ENCODE data around the gene ARHGEF11. TPM values are rescaled to one million over a fixed set of nuclear protein-coding genes. Genes with fewer than 3 reads are reported as not detected.

Gene ARHGEF11
- total and polyA plus RNA-seq, 2 of the 4 experiments (the other 2 are of a cell fraction): 16.8 to 17.2 TPM

GRCh38 chr1:157025856-157026255 is 19.7 kb downstream of the ARHGEF11 start:
- no peaks in the 10 kb centered on the region for H3K4me1 ChIP-seq (ENCODE audit: control insufficient read depth, insufficient read depth, low read length)
- H4K5ac ChIP-seq (ENCODE audit: low read depth, low read length): no peak overlapping the region
- H4K8ac ChIP-seq (ENCODE audit: low read depth in 2 of 2, low read length in 2 of 2): no peak overlapping the region
- no peak overlapping the region for H2BK120ac ChIP-seq (ENCODE audit: low read depth, low read length)
- H3K9me3 ChIP-seq (ENCODE audit: control insufficient read depth, insufficient read depth, low read length): no peaks in the 10 kb centered on the region; the same call in 1 of the 2 replicates
- BruUV-seq (replicated peaks): no TSS peak
- peaks cover 38% of the 10 kb centered on the region for H4K20me1 ChIP-seq (ENCODE audit: insufficient read depth, low read length)
- no peak overlapping the region for H3K4ac ChIP-seq (ENCODE audit: low read depth, low read length)
- H3K18ac ChIP-seq (ENCODE audit: low read depth, low read length): no peak overlapping the region
- H3K23ac ChIP-seq (ENCODE audit: low read depth, low read length): no peak overlapping the region
- H3K14ac ChIP-seq (replicated peaks; ENCODE audit: low read depth, low read length): no peak overlapping the region
- peaks cover 2% of the 10 kb centered on the region; the same call in 1 of the 2 replicates for H3K9me1 ChIP-seq (ENCODE audit: insufficient read depth, low read length)
- no peak overlapping the region for H3K9ac ChIP-seq (ENCODE audit: low read depth, low read length)
- WGBS, 2 experiments (ENCODE audit: extremely low coverage in 2 of 2, insufficient read length in 1 of 2): 94% methylated on average over 2 of the region's 2 CpGs; no CpG with 5 or more reads in 1 of the 2 experiments
- TF ChIP-seq CEBPB (IDR thresholded peaks at IDR 0.05; ENCODE audit: low read depth, low read length) (no peak), NFE2L2 (IDR thresholded peaks at IDR 0.05; ENCODE audit: low read depth, low read length) (no peak), MAFK (IDR thresholded peaks at IDR 0.05; ENCODE audit: low read depth, low read length) (no peak), FOS (IDR thresholded peaks at IDR 0.05; ENCODE audit: low read depth, low read length) (no peak), MXI1 (IDR thresholded peaks at IDR 0.05; ENCODE audit: borderline replicate concordance, low read depth, low read length) (no peak), RCOR1 (IDR thresholded peaks at IDR 0.05; ENCODE audit: insufficient replicate concordance, low read length) (no peak), SMC3 (IDR thresholded peaks at IDR 0.05; ENCODE audit: low read depth, low read length) (no peak), POLR2A (IDR thresholded peaks at IDR 0.05; ENCODE audit: low read depth, low read length) (no peak), RAD21 (IDR thresholded peaks at IDR 0.05; ENCODE audit: low read length) (no peak), CHD1 (IDR thresholded peaks at IDR 0.05; ENCODE audit: low read depth, low read length) (no peak)
- TF ChIP-seq, protein P1, sequence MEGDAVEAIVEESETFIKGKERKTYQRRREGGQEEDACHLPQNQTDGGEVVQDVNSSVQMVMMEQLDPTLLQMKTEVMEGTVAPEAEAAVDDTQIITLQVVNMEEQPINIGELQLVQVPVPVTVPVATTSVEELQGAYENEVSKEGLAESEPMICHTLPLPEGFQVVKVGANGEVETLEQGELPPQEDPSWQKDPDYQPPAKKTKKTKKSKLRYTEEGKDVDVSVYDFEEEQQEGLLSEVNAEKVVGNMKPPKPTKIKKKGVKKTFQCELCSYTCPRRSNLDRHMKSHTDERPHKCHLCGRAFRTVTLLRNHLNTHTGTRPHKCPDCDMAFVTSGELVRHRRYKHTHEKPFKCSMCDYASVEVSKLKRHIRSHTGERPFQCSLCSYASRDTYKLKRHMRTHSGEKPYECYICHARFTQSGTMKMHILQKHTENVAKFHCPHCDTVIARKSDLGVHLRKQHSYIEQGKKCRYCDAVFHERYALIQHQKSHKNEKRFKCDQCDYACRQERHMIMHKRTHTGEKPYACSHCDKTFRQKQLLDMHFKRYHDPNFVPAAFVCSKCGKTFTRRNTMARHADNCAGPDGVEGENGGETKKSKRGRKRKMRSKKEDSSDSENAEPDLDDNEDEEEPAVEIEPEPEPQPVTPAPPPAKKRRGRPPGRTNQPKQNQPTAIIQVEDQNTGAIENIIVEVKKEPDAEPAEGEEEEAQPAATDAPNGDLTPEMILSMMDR (conservative IDR thresholded peaks at IDR 0.05; ENCODE audit: low read depth, low read length): no peak
- TF ChIP-seq, protein P2, sequence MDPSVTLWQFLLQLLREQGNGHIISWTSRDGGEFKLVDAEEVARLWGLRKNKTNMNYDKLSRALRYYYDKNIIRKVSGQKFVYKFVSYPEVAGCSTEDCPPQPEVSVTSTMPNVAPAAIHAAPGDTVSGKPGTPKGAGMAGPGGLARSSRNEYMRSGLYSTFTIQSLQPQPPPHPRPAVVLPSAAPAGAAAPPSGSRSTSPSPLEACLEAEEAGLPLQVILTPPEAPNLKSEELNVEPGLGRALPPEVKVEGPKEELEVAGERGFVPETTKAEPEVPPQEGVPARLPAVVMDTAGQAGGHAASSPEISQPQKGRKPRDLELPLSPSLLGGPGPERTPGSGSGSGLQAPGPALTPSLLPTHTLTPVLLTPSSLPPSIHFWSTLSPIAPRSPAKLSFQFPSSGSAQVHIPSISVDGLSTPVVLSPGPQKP (IDR thresholded peaks at IDR 0.05; ENCODE audit: borderline replicate concordance, low read depth, low read length): no peak
- ChIA-PET CTCF (no interaction called here), POLR2A (ENCODE audit: unreplicated experiment) (no interaction called here)
- H2AK9ac ChIP-seq (replicated peaks; ENCODE audit: low read depth, low read length, poor library complexity): no peak overlapping the region
- no peaks in the 10 kb centered on the region for H3K27me3 ChIP-seq (ENCODE audit: control insufficient read depth, insufficient read depth, low read length)
- H3K56ac ChIP-seq (ENCODE audit: extremely low read depth, insufficient read depth, low read length): no peak overlapping the region
- H2AK5ac ChIP-seq (ENCODE audit: low read depth, low read length): no peak overlapping the region
- no peak overlapping the region for H3K4me2 ChIP-seq (ENCODE audit: low read depth, low read length)
- dilution Hi-C loops (cut with HindIII; ENCODE audit: low sequenced_read_pairs, unreplicated experiment): no loop called here
- H3K4me3 ChIP-seq (ENCODE audit: insufficient read depth, low read depth, low read length): no peak overlapping the region
- peaks cover 21 to 45% of the 10 kb centered on the region in 2 experiments for H3K79me1 ChIP-seq (ENCODE audit: low read depth in 1 of 2, low read length in 2 of 2)
- no peak overlapping the region for H4K91ac ChIP-seq (ENCODE audit: insufficient read depth, low read depth, low read length)
- H3K27ac ChIP-seq (ENCODE audit: insufficient read depth, low read length): no peak overlapping the region
- H2BK20ac ChIP-seq (ENCODE audit: low read depth, low read length): no peak overlapping the region
- no peaks in the 10 kb centered on the region for H3K36me3 ChIP-seq (ENCODE audit: control insufficient read depth, insufficient read depth, low read length)
- no peak overlapping the region for H2AFZ ChIP-seq (replicated peaks; ENCODE audit: low read length, poor library complexity)
- DNase-seq (peak; percentile 43), ATAC-seq (ENCODE audit: low read depth) (peak; percentile 24; the same call in 1 of the 2 replicates)
- in situ Hi-C loops (cut with MboI; ENCODE audit: low sequenced_read_pairs): no loop called here
- no peak overlapping the region for H2BK15ac ChIP-seq (ENCODE audit: low read depth, low read length)
- no peak overlapping the region for H2BK5ac ChIP-seq (ENCODE audit: low read depth, low read length, poor library complexity, severe bottlenecking)
- intact Hi-C loops (cut with micrococcal nuclease): no loop called here

Measured in IMR-90 (cell line).